Measurements from ENCODE around the gene MYO9B. TPM values are rescaled to one million over a fixed set of nuclear protein-coding genes. Genes with fewer than 3 reads are reported as not detected.

MYO9B gene
- polyA plus RNA-seq (ENCODE audit: insufficient read length), result 40.1 TPM

GRCh38 chr19:17075035-17075863 lies at the start of gene MYO9B, which contains the start of gene HAUS8:
Gene MYO9B (plus strand): TSS chr19:17075777. CDS start chr19:17101718, 25,941 bp downstream.
Gene HAUS8 (minus strand): TSS chr19:17075452. CDS start chr19:17075422, 30 bp downstream.
- DNase-seq, result peak; percentile 100

GRCh38 chr19:17025991-17026658 lies 49.5 kb upstream of the MYO9B start:
- DNase-seq, result no peak

GRCh38 chr19:17026706-17027534 lies 48.7 kb upstream of the MYO9B start, which contains the start of gene CPAMD8:
Gene CPAMD8 (minus strand): TSS chr19:17026810. CDS start chr19:17026642, 168 bp downstream.
- DNase-seq, result no peak

- no peak for DNase-seq
Observed at GRCh38 chr19:17027535-17027975, 48.0 kb upstream of the MYO9B start.

GRCh38 chr19:17031741-17032140 lies 43.8 kb upstream of the MYO9B start:
- no peak for DNase-seq

GRCh38 chr19:17035842-17036424 lies 39.6 kb upstream of the MYO9B start:
- no peak for DNase-seq

GRCh38 chr19:17036640-17037039 lies 38.9 kb upstream of the MYO9B start:
- DNase-seq, result no peak

GRCh38 chr19:17037184-17037583 lies 38.4 kb upstream of the MYO9B start:
- no peak for DNase-seq

- DNase-seq, result no peak
Observed at GRCh38 chr19:17037966-17038500, 37.5 kb upstream of the MYO9B start.

GRCh38 chr19:17041976-17042375 lies 33.6 kb upstream of the MYO9B start:
- peak; percentile 31 for DNase-seq

- no peak for DNase-seq
Observed at GRCh38 chr19:17043744-17044143, 31.8 kb upstream of the MYO9B start.

- DNase-seq, result no peak
Observed at GRCh38 chr19:17045907-17046502, 29.6 kb upstream of the MYO9B start.

- DNase-seq, result no peak
Observed at GRCh38 chr19:17048885-17049453, 26.6 kb upstream of the MYO9B start.

GRCh38 chr19:17049711-17050280 lies 25.8 kb upstream of the MYO9B start:
- DNase-seq, result no peak

GRCh38 chr19:17052439-17052838 lies 23.1 kb upstream of the MYO9B start:
- DNase-seq, result peak; percentile 38

- no peak for DNase-seq
Observed at GRCh38 chr19:17054746-17055145, 20.8 kb upstream of the MYO9B start.

GRCh38 chr19:17055636-17056035 lies 19.9 kb upstream of the MYO9B start:
- no peak for DNase-seq

- DNase-seq, result no peak
Observed at GRCh38 chr19:17058236-17058635, 17.3 kb upstream of the MYO9B start.

GRCh38 chr19:17060802-17061201 lies 14.8 kb upstream of the MYO9B start:
- DNase-seq, result no peak

- no peak for DNase-seq
Observed at GRCh38 chr19:17061205-17061604, 14.4 kb upstream of the MYO9B start.

- DNase-seq, result no peak
Observed at GRCh38 chr19:17061691-17062090, 13.9 kb upstream of the MYO9B start.

All from hindlimb muscle (tissue), 1 donor.